Psoas muscle (tissue), 8 donors: ENCODE measurements around the gene TSPAN33. TPM values are rescaled to one million over a fixed set of nuclear protein-coding genes. Genes with fewer than 3 reads are reported as not detected.
A peak's percentile ranks its signal among the peaks of the same experiment; 100 is the strongest.

Experiments
- ATAC-seq, 4 donors: fragments of 200-7000 bp; cut with Tn5 transposase; one replicate each; pipeline ENCODE4 v1.9.1; 2020; ENCODE audit warnings: moderate library complexity in 3 of 4, mild to moderate bottlenecking in 2 of 4
- DNase-seq, 2 donors: peaks; one replicate each; pipeline ENCODE4 v3.0.0-alpha.2; 2020
- H3K27ac ChIP-seq: fragments of 200-600 bp; one replicate; pipeline ENCODE4 v1.8.0; 2022
- H3K27me3 ChIP-seq, 3 donors: fragments of 200-600 bp in 1 of 3; one replicate each; pipeline versions ENCODE4 v1.6.1 to v1.8.0; 2013 to 2022; ENCODE audit warnings: low read length in 2 of 3, mild to moderate bottlenecking in 2 of 3, moderate library complexity in 1 of 3; ENCODE audit not compliant: insufficient read depth in 3 of 3
- H3K36me3 ChIP-seq, 2 donors: fragments of 200-600 bp in 1 of 2; one replicate each; pipeline versions ENCODE4 v1.6.1 to v1.8.0; 2013 to 2022; ENCODE audit warnings: low read depth in 1 of 2, mild to moderate bottlenecking in 1 of 2, moderate library complexity in 1 of 2; ENCODE audit not compliant: insufficient read depth in 1 of 2
- H3K4me1 ChIP-seq: fragments of 200-600 bp; one replicate; pipeline ENCODE4 v1.8.0; 2022
- H3K4me3 ChIP-seq: fragments of 200-600 bp; one replicate; pipeline ENCODE4 v1.8.0; 2022; ENCODE audit warnings: mild to moderate bottlenecking
- H3K9me3 ChIP-seq: fragments of 200-600 bp; one replicate; pipeline ENCODE4 v1.8.0; 2022
- WGBS, 3 donors: extraction: QIAGEN DNeasy Blood & Tissue Kit; methylation state at CpG; one replicate each; pipeline versions ENCODE4 v1.1.6 to v1.1.7; 2013; 5-methylcytosine and 5-hydroxymethylcytosine counted together
- intact Hi-C, 2 donors: fragments of 100-400 bp; cut with DNase I; formaldehyde crosslinking; loops; one replicate each; pipeline versions ENCODE4 v1.11.0 to v1.14.2; 2022
- polyA plus RNA-seq, 3 donors: library from polyadenylated mRNA; stranded (reverse); fragments of 200-250 nt; gene quantifications; one replicate each; pipeline ENCODE4 v1.2.3, GENCODE V29; 2013
- total RNA-seq, 4 donors: library from RNA; stranded (reverse); fragmentation: NEBNext Ultra II Directional in 2 of 4; extraction: Animal tissue kit (Norgen Biotek cat#: 25700) in 2 of 4; gene quantifications; one replicate each; pipeline versions ENCODE4 v1.2.1 to v1.2.4, GENCODE V29; 2021 to 2023
- TF ChIP-seq, protein P1 (sequence below): fragments of 200-600 bp; IDR thresholded peaks from one replicate; pipeline ENCODE4 v1.8.0; 2022; ENCODE audit warnings: antibody characterized with exemption
- donor health status: healthy with polysubstance abuse.
- donor health status: DM: no; HTN: no; CAD: no; lungs with moderate emphysema.
- donor health status: Bipolar disorder and iron deficiency.
- donor health status: healthy.
- donor health status: DM: yes; HTN: yes; CAD: no.
- donor health status: DM: no; HTN: no; CAD: no.
- donor health status: DM: no; HTN: no; CAD: no.
- donor health status: DM: yes; HTN: yes; CAD: no.

The TSPAN33 gene
- total and polyA plus RNA-seq, 7 donors: 2.2 to 15.4 (median 9.1) TPM

GRCh38 chr7:129197771-129198170, 53.3 kb downstream of the TSPAN33 start:
- ATAC-seq: no peak
- no peak overlapping the region for H3K27ac ChIP-seq
- TF ChIP-seq, protein P1, sequence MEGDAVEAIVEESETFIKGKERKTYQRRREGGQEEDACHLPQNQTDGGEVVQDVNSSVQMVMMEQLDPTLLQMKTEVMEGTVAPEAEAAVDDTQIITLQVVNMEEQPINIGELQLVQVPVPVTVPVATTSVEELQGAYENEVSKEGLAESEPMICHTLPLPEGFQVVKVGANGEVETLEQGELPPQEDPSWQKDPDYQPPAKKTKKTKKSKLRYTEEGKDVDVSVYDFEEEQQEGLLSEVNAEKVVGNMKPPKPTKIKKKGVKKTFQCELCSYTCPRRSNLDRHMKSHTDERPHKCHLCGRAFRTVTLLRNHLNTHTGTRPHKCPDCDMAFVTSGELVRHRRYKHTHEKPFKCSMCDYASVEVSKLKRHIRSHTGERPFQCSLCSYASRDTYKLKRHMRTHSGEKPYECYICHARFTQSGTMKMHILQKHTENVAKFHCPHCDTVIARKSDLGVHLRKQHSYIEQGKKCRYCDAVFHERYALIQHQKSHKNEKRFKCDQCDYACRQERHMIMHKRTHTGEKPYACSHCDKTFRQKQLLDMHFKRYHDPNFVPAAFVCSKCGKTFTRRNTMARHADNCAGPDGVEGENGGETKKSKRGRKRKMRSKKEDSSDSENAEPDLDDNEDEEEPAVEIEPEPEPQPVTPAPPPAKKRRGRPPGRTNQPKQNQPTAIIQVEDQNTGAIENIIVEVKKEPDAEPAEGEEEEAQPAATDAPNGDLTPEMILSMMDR: no peak
- intact Hi-C loops: no loop called here
- H3K27me3 ChIP-seq: no peaks in the 10 kb centered on the region
- H3K9me3 ChIP-seq: no peaks in the 10 kb centered on the region
- 82 to 92% (median 91%) methylated on average over 4 of the region's 4 CpGs for WGBS, 3 donors
- H3K4me3 ChIP-seq: no peak overlapping the region
- no peaks in the 10 kb centered on the region for H3K4me1 ChIP-seq
- no peak for DNase-seq
- no peaks in the 10 kb centered on the region for H3K36me3 ChIP-seq

DNA sequence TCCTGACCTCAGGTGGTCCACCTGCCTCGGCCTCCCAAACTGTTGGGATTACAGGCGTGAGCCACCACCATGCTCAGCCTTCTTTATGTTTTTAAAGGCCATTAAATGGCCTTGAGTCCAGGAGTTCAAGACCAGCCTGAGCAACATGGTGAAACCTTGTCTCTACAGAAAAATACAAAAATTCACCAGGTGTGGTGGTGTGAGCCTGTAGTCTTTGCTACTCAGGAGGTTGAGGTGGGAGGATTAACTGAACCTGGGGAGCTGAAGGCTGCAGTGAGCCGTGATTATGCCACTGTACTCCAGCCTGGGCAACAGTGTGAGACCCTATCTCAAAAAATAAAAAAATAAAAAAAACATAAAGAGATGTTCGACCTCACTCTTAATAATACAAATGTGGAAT, 54.9 kb downstream of the TSPAN33 start:
- DNase-seq (no peak), ATAC-seq (no peak)
- Histone ChIP-seq H3K27me3 (no peaks in the 10 kb centered on the region), H3K9me3 (no peaks in the 10 kb centered on the region), H3K4me1 (no peaks in the 10 kb centered on the region), H3K4me3 (no peak overlapping the region), H3K27ac (no peak overlapping the region), H3K36me3 (no peaks in the 10 kb centered on the region)
- 97 to 99% (median 98%) methylated on average over 4 of the region's 4 CpGs for WGBS, 3 donors
- TF ChIP-seq, protein P1: no peak
- intact Hi-C loops: no loop called here

GRCh38 chr7:129202058-129202777, 57.7 kb downstream of the TSPAN33 start:
- Histone ChIP-seq H3K4me1 (no peaks in the 10 kb centered on the region), H3K27ac (no peak overlapping the region), H3K27me3 (no peaks in the 10 kb centered on the region), H3K4me3 (no peak overlapping the region), H3K36me3 (peaks cover 0 to 14% of the 10 kb centered on the region in 2 donors), H3K9me3 (no peaks in the 10 kb centered on the region)
- WGBS, 3 donors: 79 to 86% (median 85%) methylated on average over 8 of the region's 8 CpGs
- TF ChIP-seq, protein P1: no peak
- DNase-seq (no peak), ATAC-seq (peak in 1 of 4 donors; percentile 40)
- intact Hi-C loops: no loop called here

- no peak for ATAC-seq
- 82 to 87% (median 85%) methylated on average over 14 of the region's 14 CpGs for WGBS, 3 donors
Observed at GRCh38 chr7:129203050-129203741, 58.7 kb downstream of the TSPAN33 start.

More at GRCh38 chr7:129203050-129203741, 58.7 kb downstream of the TSPAN33 start:
- no peak overlapping the region for H3K4me3 ChIP-seq
- no peaks in the 10 kb centered on the region for H3K9me3 ChIP-seq
- intact Hi-C loops: no loop called here
- no peaks in the 10 kb centered on the region for H3K27me3 ChIP-seq
- H3K4me1 ChIP-seq: no peaks in the 10 kb centered on the region
- DNase-seq: no peak
- TF ChIP-seq, protein P1: no peak
- no peak overlapping the region for H3K27ac ChIP-seq
- H3K36me3 ChIP-seq: peaks cover 0 to 14% of the 10 kb centered on the region in 2 donors
